WTC11 (cell line): ENCODE data around the gene SEMA5B.

Experiments
- ZNF121 ChIP-seq: sonication (generic); formaldehyde crosslinking; IDR thresholded peaks from 2 replicates; pipeline ENCODE4 v1.8.0; 2023; ENCODE audit warnings: missing genetic modification reagents
- TF ChIP-seq, protein P1 (sequence below): sonication (generic); formaldehyde crosslinking; IDR thresholded peaks from 2 replicates; pipeline ENCODE4 v1.8.0; 2022; ENCODE audit warnings: mild to moderate bottlenecking, missing genetic modification reagents
- TF ChIP-seq, protein P2 (sequence below): fragments of 200-600 bp; IDR thresholded peaks from 2 replicates; pipeline ENCODE4 v1.8.0; 2022; ENCODE audit warnings: antibody characterized with exemption

DNA sequence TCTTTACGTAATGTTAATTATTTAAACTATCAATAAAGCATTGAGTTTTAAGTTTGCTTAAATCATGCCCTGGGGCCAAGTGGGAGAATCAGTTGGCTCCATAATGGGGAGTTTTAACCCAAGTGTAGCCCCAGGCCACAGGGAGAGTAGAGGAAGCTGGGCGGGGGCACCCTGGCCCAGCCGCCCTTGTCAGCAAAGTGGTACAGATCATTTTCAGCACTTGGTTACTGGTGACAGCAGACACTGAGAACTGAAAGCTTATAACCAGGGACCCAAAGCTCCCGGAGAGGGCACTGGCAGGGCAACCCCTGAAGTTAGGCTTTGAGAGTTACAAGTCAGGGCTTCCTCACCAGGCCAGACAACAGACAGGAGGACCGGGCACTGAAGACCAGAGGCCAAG is 90.6 kb downstream of the SEMA5B start:
- TF ChIP-seq, protein P1, sequence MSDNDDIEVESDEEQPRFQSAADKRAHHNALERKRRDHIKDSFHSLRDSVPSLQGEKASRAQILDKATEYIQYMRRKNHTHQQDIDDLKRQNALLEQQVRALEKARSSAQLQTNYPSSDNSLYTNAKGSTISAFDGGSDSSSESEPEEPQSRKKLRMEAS (CRISPR knock-in tag): no peak
- no peak for TF ChIP-seq ZNF121 (CRISPR knock-in tag)
- TF ChIP-seq, protein P2, sequence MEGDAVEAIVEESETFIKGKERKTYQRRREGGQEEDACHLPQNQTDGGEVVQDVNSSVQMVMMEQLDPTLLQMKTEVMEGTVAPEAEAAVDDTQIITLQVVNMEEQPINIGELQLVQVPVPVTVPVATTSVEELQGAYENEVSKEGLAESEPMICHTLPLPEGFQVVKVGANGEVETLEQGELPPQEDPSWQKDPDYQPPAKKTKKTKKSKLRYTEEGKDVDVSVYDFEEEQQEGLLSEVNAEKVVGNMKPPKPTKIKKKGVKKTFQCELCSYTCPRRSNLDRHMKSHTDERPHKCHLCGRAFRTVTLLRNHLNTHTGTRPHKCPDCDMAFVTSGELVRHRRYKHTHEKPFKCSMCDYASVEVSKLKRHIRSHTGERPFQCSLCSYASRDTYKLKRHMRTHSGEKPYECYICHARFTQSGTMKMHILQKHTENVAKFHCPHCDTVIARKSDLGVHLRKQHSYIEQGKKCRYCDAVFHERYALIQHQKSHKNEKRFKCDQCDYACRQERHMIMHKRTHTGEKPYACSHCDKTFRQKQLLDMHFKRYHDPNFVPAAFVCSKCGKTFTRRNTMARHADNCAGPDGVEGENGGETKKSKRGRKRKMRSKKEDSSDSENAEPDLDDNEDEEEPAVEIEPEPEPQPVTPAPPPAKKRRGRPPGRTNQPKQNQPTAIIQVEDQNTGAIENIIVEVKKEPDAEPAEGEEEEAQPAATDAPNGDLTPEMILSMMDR: no peak
